Measurements from ENCODE around the gene DACH1. TPM values are rescaled to one million over a fixed set of nuclear protein-coding genes. Genes with fewer than 3 reads are reported as not detected.

Gene DACH1
- total RNA-seq, result under 0.01 TPM in 2 replicates

GRCh38 chr13:71867131-71867814 lies at the start of gene DACH1:
TSS of gene DACH1 (minus strand) at chr13:71867204.

